ENCODE data around the gene CAMK2N2. TPM values are rescaled to one million over a fixed set of nuclear protein-coding genes. Genes with fewer than 3 reads are reported as not detected.

The CAMK2N2 gene
- total RNA-seq, 1 donor from 2014 or later, result 0.35 TPM

DNA sequence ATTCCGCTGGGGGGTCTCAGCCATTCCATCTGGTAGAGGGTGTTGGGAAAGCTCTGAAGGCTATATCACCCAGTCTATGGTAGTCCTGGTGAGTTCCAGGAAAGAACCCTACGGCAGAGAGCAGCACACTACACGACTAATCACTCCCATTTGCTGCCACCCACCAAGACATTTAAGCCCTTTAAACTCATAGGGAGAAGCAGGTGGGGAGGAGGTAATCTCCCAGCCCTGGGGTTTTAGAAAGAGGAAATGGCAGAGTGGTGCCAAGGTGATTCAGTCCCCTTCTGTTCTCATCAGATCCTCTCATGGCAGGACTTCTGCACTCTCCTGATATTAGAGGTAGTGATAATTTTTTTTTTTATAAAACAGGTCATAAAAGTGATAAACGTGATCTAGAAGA lies 42.5 kb downstream of the CAMK2N2 start:
- no peak overlapping the region for H3K4me3 ChIP-seq (ENCODE audit: low read depth, low read length)
- TF ChIP-seq, protein P1, sequence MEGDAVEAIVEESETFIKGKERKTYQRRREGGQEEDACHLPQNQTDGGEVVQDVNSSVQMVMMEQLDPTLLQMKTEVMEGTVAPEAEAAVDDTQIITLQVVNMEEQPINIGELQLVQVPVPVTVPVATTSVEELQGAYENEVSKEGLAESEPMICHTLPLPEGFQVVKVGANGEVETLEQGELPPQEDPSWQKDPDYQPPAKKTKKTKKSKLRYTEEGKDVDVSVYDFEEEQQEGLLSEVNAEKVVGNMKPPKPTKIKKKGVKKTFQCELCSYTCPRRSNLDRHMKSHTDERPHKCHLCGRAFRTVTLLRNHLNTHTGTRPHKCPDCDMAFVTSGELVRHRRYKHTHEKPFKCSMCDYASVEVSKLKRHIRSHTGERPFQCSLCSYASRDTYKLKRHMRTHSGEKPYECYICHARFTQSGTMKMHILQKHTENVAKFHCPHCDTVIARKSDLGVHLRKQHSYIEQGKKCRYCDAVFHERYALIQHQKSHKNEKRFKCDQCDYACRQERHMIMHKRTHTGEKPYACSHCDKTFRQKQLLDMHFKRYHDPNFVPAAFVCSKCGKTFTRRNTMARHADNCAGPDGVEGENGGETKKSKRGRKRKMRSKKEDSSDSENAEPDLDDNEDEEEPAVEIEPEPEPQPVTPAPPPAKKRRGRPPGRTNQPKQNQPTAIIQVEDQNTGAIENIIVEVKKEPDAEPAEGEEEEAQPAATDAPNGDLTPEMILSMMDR (conservative IDR thresholded peaks at IDR 0.05; ENCODE audit: low read depth, low read length), result no peak
- no peak for DNase-seq (ENCODE audit: low read depth)

DNA sequence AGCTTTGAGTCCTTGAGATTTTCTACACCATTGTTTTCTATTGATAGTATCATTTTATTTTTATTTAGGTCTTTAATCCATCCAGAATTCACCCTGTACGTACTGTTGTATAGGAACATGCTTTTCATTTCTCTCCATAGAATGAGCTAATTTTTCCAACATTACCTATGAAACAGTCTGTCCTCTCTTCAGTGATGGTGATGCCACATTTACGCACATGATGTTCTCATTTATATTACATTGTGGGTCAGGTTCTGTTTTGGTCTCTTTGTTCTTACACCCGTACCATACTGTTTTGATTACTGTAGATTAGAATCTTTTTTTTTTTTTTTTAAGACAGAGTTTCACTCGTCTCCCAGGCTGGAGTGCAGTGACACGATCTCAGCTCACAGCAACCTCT lies 49.6 kb downstream of the CAMK2N2 start:
- TF ChIP-seq, protein P1 (conservative IDR thresholded peaks at IDR 0.05; ENCODE audit: low read depth, low read length), result no peak
- no peak for DNase-seq (ENCODE audit: low read depth)
- no peak overlapping the region for H3K4me3 ChIP-seq (ENCODE audit: low read depth, low read length)

DNA sequence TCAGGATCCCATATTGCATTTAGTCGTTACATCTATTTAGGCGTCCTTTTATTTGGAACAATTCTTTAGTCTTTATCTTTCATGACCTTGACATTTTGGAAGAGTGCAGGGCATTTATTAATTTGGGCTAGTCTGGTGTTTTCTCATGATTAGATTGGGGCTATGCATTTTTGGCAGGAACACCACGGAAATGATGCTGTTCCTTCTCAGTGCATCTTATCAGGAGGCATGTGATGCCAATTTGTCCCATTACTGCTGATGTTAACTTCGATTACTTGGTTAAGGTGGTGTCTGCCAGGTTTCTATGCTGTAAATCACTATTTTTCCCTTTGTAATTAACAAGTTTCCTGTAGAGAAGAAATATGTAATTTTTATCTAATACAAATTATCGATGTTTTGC lies 50.1 kb downstream of the CAMK2N2 start:
- DNase-seq (ENCODE audit: low read depth), result no peak
- no peak overlapping the region for H3K4me3 ChIP-seq (ENCODE audit: low read depth, low read length)
- TF ChIP-seq, protein P1 (conservative IDR thresholded peaks at IDR 0.05; ENCODE audit: low read depth, low read length), result no peak

Other genes starting within 250 kb of the CAMK2N2 start
- 7.3 and 15.2 TPM in 2 replicates for gene ABCC5, start 243.7 kb downstream of the CAMK2N2 start, total RNA-seq
- gene HTR3D, start 229.8 kb downstream of the CAMK2N2 start, total RNA-seq, result not detected in 2 replicates
- not detected in 2 replicates for gene HTR3C, start 208.5 kb downstream of the CAMK2N2 start, total RNA-seq
- not detected in 2 replicates for gene HTR3E, start 164.5 kb downstream of the CAMK2N2 start, total RNA-seq
- gene EIF2B5, start 126.2 kb downstream of the CAMK2N2 start, total RNA-seq, result 26.3 and 39.2 TPM in 2 replicates
- 33.5 and 38.2 TPM in 2 replicates for gene DVL3, start 106.2 kb downstream of the CAMK2N2 start, total RNA-seq
- gene AP2M1, start 86.7 kb downstream of the CAMK2N2 start, total RNA-seq, result 274 and 363 TPM in 2 replicates
- gene ABCF3, start 75.4 kb downstream of the CAMK2N2 start, total RNA-seq, result 35.1 and 51.1 TPM in 2 replicates
- not detected in 2 replicates for gene VWA5B2, start 32.0 kb downstream of the CAMK2N2 start, total RNA-seq
- gene ALG3, start 12.6 kb downstream of the CAMK2N2 start, total RNA-seq, result 59.7 and 78.1 TPM in 2 replicates
- gene EEF1AKMT4, start 11.9 kb downstream of the CAMK2N2 start, total RNA-seq, result 6.2 and 6.6 TPM in 2 replicates
- gene ECE2, start 14.5 kb upstream of the CAMK2N2 start, total RNA-seq, result not detected in 2 replicates
- gene PSMD2, start 37.7 kb upstream of the CAMK2N2 start, total RNA-seq, result 506 and 1,067 TPM in 2 replicates
- 313 and 519 TPM in 2 replicates for gene EIF4G1, start 53.1 kb upstream of the CAMK2N2 start, total RNA-seq
- gene FAM131A, start 76.0 kb upstream of the CAMK2N2 start, total RNA-seq, result 21.3 and 22.7 TPM in 2 replicates
- 4.2 and 5.2 TPM in 2 replicates for gene CLCN2, start 100.1 kb upstream of the CAMK2N2 start, total RNA-seq
- 123 and 182 TPM in 2 replicates for gene POLR2H, start 100.2 kb upstream of the CAMK2N2 start, total RNA-seq
- not detected in 2 replicates for gene THPO, start 116.7 kb upstream of the CAMK2N2 start, total RNA-seq
- gene CHRD, start 118.5 kb upstream of the CAMK2N2 start, total RNA-seq, result not detected in 2 replicates

Measured in epithelial cell of proximal tubule (primary cell).